T-helper 1 cell (primary cell): ENCODE data around the gene RNH1.
"Not testable (repeated sequence)": the region's sequence is repeated elsewhere in the genome, so short reads cannot be mapped to it uniquely, and the experiment has no call there.

Experiments used
- DNase-seq, 5 donors: peaks; one replicate each; pipeline ENCODE4 v3.0.0-alpha.2; 2012 to 2020

RNH1 gene

GRCh38 chr11:474914-475506, 32.0 kb downstream of the RNH1 start:
- no peak for DNase-seq

GRCh38 chr11:473962-474785, 32.9 kb downstream of the RNH1 start:
- no peak for DNase-seq

GRCh38 chr11:473415-473814, 33.6 kb downstream of the RNH1 start:
- no peak for DNase-seq

DNA sequence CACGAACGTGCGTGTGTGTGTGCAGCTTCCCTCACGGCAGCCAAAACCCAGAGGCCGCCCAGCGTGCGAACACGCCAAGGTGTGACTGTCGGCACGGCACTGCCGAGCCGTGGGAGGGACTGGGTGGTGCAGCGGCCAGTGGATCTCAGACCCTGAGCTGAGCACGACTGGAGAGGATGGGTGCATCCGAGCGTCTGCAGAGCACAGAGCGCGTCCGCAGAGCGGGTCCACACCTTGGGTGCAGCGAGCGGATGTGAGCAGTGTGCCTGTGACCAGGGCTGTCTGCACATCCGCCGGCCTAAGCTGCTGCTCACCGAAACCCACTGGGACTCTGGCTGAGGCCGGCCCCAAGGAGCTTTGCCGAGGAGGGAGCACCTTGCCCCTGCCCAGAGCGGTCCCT, 34.2 kb downstream of the RNH1 start:
- no peak for DNase-seq

DNA sequence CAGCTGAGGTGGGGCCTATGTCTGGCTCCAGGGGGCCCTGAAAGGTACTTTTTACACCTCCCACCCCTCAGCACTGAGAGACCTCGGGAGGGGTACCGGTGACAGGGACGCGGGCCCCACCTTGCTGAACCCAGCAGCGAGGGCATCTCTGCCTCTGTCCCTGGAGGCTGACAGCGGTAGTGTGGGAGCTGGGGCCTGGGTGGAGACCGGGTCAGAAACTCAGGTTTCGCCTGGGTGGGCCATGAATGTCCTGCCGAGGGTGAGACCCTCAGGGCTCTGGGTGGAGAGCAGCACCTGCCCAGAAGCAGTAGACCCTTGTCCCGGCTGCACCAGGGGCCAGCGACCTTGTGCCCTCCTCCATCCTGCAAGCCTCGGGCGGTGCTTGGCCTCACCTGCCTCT, 34.8 kb downstream of the RNH1 start:
- DNase-seq, result no peak

GRCh38 chr11:471468-472145, 35.4 kb downstream of the RNH1 start:
- no peak for DNase-seq

DNA sequence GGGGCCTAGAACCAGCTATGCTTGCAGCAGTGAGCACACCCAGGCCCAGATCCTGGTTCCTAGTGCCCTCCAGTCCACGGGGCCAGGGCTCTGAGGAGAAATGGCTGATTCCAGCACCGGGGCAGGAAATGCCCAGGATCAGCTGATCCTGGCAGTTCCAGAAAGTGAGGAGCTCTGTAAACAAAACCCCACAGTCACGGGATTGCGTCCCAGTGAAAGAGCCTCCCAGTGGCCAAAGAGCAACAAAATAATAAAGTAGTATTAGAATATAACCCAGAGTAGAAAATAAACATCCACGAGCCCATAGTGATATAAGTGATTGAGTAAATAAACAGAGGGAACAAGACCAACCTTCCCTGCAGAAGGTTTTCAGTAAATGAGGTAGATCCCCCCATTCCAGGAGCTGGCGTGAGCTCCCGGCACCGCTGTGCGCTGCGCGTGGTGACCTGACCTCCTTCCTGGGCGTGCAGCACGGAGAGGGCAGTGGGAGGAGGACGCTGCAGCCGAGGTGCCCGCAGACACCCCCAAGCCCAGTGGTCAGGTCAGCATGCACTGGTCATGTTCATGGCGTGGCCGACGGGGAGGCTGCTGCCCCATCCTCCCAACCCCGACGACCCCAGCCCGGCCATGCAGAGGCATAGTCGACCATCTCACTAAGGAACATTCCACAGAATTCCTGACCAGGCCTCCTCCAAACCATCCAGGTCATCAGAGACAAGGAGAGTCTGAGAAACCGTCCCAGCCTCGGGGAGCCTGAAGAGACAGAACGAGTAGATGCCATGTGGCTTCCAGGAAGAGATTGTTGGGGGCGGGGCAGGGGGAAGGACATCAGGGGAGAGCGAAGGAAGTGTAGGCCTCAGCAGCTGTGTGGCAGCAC, 37.1 kb downstream of the RNH1 start:
- DNase-seq, result no peak

GRCh38 chr11:469026-469683, 37.9 kb downstream of the RNH1 start:
- not testable (repeated sequence) for DNase-seq

DNA sequence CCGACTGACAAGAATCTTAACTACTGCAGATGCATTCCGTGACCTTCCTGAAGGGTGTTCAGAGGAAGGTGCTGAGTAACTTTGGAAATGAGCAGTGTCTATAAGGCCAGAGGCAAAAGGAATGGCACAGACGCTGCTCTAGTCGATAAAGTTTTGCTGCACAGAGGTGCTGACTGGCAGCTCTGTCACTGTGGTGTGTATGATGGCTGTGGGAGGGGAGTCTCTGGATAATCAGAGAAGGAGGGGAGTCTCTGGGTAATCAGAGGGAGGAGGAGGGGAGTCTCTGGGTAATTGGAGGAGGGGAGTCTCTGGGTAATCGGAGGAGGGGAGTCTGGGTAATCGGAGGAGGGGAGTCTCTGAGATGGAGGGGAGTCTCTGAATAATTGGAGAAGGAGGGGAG, 38.5 kb downstream of the RNH1 start:
- no peak for DNase-seq

DNA sequence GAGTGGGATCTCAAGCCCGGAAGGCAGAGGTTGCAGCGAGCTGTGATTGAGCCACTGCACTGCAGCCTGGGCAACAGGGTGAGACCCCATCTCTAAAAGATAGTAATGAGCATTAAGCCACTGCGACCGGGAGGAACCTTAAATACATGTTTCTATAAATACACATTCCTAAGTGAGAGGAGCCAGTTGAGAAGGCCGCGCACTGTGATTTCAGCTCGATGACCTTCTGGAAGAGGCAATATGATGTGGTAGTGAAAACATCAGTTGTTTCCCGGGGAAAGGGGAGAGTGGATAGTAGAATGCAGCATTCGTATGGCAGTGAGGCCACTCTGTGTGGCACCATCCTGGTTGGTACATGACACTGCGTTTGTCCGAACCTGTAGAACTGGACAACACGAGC, 39.0 kb downstream of the RNH1 start:
- no peak for DNase-seq

GRCh38 chr11:465896-466530, 41.0 kb downstream of the RNH1 start:
- DNase-seq, result no peak

- DNase-seq, result no peak
Measured at GRCh38 chr11:464316-464715, 42.7 kb downstream of the RNH1 start.

GRCh38 chr11:462107-462890, 44.7 kb downstream of the RNH1 start:
- DNase-seq, result no peak

DNA sequence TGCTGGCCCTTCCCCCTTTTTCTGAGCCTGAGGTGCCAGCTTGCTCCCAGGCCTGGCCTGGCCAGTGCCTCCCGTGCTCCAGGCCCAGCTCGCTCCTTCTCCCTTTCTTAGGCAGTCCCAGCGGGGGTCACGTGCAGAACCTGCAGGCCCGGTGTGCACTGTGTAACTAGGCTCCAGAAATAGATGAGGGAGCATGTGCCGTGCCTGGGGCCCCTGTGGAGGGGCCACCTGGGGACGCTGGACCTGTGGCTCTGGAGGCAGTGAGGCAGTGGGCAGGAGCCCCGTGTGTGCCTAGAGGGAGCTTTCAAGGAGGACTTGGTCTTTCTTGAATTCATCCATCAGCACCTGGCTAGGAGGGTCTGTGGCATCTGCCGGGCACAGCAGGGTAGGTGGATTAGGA, 45.4 kb downstream of the RNH1 start:
- DNase-seq, result no peak

DNA sequence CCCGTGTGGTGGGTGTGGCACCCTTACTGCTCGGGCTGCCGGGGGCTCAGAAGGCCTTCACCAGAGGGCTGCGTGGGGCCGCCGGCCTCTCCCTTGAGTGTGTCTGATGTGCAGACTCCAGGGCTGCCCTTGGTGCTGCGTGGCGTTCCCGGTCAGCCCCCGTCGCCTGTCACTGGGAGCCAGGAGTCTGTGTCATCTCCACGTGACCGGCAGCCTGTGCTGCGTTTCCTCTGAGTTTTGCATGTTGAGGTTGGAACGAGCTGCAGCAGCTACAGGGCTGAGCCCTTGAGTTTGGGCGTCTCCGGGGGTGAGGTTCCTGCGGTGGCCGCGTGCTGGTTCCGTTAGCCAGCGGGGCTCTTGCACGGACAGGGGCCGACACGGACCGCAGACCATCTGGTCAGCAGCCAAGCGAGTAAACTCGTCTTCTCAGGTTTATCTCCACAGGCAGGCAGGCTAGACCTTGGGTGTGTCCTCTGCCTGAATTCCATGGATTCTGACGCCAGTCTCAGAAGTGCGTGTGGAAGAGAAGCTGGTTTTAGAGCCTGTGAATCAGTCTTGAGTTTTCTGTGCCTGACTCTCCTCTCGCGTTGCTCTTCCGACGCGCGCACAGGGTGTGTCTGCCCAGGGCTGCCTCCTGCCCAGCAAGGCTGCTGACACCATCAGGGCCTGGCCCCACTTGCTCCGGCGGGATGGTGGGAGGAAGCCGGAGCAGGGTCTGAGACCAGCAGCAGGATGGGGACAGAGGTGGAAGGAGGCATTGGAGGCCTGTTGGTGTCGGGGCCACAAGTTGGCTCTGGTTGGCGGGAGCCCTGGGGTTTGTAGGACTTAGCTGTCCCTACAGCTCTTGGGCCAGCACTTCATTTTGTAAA, 46.5 kb downstream of the RNH1 start:
- no peak for DNase-seq

DNA sequence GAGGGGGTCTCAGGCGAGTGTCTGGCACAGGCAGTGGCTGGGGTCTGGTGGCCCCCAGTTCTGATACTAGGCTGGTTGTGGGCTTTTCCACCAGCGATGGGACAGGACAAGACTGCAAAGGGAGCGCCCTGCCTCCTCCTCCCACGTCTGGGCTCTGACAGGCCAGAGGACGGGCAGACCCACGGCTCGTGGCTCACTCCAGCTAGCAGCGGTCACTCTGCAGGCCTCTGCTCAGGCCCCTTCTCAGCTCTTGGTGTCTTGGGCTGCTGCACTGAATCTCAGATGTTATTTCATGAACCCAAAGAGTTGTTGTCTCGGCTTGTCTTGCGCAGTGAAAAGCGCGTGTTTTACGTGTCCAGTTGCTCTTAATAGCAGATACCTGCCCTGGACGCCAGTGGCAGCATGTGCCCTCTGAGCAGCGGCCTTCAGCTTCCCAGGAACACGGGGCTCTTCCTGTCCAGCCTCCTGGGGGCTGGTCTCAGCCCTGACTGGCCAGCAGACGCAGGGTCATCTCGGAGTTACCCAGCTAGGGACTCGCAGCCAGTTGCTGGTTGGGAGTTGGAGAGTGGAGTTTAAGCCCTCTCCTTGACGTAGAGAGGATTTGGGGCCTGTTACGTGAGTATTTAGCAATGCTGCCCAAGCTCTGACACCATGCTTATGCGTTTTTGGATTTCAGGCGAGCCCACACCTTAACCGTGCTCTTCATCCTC, 47.4 kb downstream of the RNH1 start:
- no peak for DNase-seq

DNA sequence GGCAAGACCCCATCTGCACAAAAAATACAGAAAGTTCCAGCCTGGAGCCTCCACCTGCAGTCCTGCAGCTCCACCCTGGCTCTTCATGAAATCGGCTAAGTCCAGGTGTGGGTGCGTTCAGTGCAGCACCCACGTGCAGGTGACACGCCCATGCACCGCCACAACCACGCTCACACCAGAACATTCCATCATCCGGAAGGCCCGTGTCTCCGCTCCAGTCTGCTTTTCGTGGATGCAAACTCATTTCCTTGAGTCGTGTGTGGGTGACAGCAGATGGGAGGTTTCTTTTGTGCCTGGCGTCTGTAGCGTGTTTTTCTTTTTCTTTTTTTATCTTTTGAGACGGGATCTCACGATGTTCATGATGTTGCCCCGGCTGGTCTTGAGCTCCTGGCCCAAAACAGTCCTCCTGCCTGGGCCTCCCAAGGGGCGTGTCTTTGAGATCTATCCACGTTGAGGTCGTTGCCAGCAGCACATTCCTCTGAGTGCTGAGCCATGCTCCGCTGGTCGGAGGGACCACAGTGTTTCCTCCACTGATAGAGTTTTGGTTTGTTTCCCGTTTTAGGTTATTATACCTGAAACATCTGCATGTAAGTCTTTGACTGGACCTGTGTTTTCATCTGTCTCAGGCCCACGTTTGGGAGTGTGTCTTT, 49.8 kb downstream of the RNH1 start:
- DNase-seq, result no peak

DNA sequence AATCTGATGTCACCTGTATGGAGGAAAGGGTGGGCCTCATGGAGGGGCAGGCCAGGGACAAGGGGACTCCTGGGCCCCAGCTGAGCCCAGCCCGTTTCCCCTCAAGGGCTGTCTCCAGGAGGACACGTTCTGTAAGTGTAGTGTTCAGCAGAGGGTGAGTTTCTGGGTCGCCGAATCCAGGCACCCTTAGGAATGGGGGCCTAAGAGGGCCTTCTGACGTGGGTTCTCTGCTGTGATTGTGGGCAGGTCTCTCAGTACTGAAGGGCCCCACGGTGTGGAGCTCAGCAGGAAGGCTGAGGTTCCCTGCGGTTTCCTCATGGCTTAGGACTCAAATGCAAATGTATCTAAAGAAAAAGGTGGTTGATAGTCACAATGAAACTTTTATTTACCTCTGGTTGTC, 50.5 kb downstream of the RNH1 start:
- DNase-seq, result peak in 2 of 5 donors; percentile 30 to 64
